ENCODE measurements around the gene LRRC3. TPM values are rescaled to one million over a fixed set of nuclear protein-coding genes. Genes with fewer than 3 reads are reported as not detected.

The LRRC3 gene
- total and polyA plus RNA-seq, 2 donors (not counting 3 experiments of a cell fraction or from before 2014, with no cell fraction given) = 4.8 to 4.9 TPM

GRCh38 chr21:44482581-44483287 is 27.4 kb downstream of the LRRC3 start:
- BruUV-seq (replicated peaks) = no TSS peak
- Histone ChIP-seq H3K4me3 (replicated peaks in 1 of 3; ENCODE audit: insufficient read depth in 1 of 3, low read depth in 1 of 3, low read length in 3 of 3) (no peak overlapping the region), H3K36me3 (ENCODE audit: control insufficient read depth in 2 of 2, extremely low read depth in 1 of 2, insufficient read depth in 2 of 2, low read length in 2 of 2) (no peaks in the 10 kb centered on the region), H3K9me1 (replicated peaks; ENCODE audit: control insufficient read depth, extremely low read depth, insufficient read depth, low read length) (no peaks in the 10 kb centered on the region), H3K27me3 (ENCODE audit: control insufficient read depth in 2 of 2, insufficient read depth in 2 of 2, low read length in 2 of 2) (no peaks in the 10 kb centered on the region), H3K9me3 (replicated peaks; ENCODE audit: control insufficient read depth, insufficient read depth, low read length) (no peaks in the 10 kb centered on the region), H3K27ac (ENCODE audit: insufficient read depth, low read depth, low read length) (no peak overlapping the region), H3K4me2 (ENCODE audit: insufficient read depth, low read length) (no peak overlapping the region), H2AFZ (ENCODE audit: low read depth, low read length) (no peak overlapping the region), H3K4me1 (ENCODE audit: control insufficient read depth, extremely low read depth, insufficient read depth, low read length) (no peaks in the 10 kb centered on the region), H3K9ac (replicated peaks; ENCODE audit: extremely low read depth, insufficient read depth, low read length) (no peak overlapping the region), H4K20me1 (replicated peaks; ENCODE audit: control insufficient read depth, extremely low read depth, insufficient read depth, low read length) (no peaks in the 10 kb centered on the region), H3K79me2 (ENCODE audit: control insufficient read depth, insufficient read depth, low read length) (no peaks in the 10 kb centered on the region)
- TF ChIP-seq POLR2AphosphoS5 (IDR thresholded peaks at IDR 0.05; ENCODE audit: insufficient read depth, low read depth, low read length) (no peak), JUN (IDR thresholded peaks at IDR 0.05; ENCODE audit: borderline replicate concordance, insufficient read depth, insufficient read length, low read depth) (no peak), MYC (IDR thresholded peaks at IDR 0.05; ENCODE audit: low read depth, low read length) (no peak), GATA2 (IDR thresholded peaks at IDR 0.05; ENCODE audit: insufficient read depth, insufficient read length, low read depth, low read length) (no peak), POLR2A (IDR thresholded peaks at IDR 0.05; ENCODE audit: low read depth, low read length) (no peak), EZH2 (IDR thresholded peaks at IDR 0.05; ENCODE audit: borderline replicate concordance, low read depth, low read length, severe bottlenecking) (no peak), CTCF (IDR thresholded peaks at IDR 0.05; ENCODE audit: extremely low read depth in 1 of 2, insufficient read depth in 1 of 2, low read depth in 1 of 2, low read length in 2 of 2) (no peak), FOS (IDR thresholded peaks at IDR 0.05; ENCODE audit: borderline replicate concordance, insufficient read depth, low read length) (no peak), MAX (IDR thresholded peaks at IDR 0.05; ENCODE audit: insufficient read depth, insufficient read length) (no peak)
- dilution Hi-C loops (cut with MboI; ENCODE audit: extremely low pct_ligation_motif_present, low sequenced_read_pairs) = no loop called here
- FAIRE-seq (no peak), DNase-seq (ENCODE audit: low read depth, low spot score) (no peak)
- ChIA-PET POLR2A (no interaction called here), CTCF (interaction anchor here (0.6 kb wide), 1 partner anchor 118 kb away, joined by 3 read pairs; no protein-coding TSS in a partner anchor)
- intact Hi-C loops (cut with micrococcal nuclease) = no loop called here

Measured in endothelial cell of umbilical vein (primary cell).